GM19468 (cell line): ENCODE data around the gene CPM.
"Not testable (repeated sequence)": the region's sequence is repeated elsewhere in the genome, so short reads cannot be mapped to it uniquely, and the experiment has no call there.

ENCODE experiments used
- ATAC-seq: cut with Tn5 transposase; IDR thresholded peaks from one replicate; pipeline ENCODE4 v1.9.1; 2021; ENCODE audit warnings: mild to moderate bottlenecking, moderate library complexity, moderate number of reproducible peaks; ENCODE audit not compliant: unreplicated experiment; ENCODE audit errors: extremely low read depth

Gene CPM

GRCh38 chr12:68833508-68833907 is 99.5 kb downstream of the CPM start:
- ATAC-seq = no peak

- ATAC-seq = no peak
Measured at GRCh38 chr12:68832504-68832867, 100.5 kb downstream of the CPM start.

GRCh38 chr12:68831751-68832503 is 101.0 kb downstream of the CPM start:
- ATAC-seq = no peak

DNA sequence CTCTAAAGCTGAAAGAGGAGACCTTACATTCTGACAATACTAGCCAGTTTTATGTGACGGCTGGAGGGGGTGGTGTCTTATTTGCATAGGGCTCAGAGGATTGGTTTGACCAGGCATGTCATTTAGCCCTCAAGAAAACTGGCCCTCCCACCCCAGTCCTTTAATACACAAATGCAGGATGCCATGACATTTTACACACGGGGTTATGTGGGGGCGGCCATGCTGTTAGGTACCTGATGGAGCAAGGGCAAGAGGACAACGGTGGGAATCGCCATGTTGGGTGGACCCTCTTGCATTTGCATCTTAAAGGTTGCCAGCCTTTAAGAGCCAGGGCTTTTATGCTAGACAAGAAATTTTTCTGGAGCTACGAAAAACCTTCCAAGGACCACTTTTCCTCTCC is 101.7 kb downstream of the CPM start:
- ATAC-seq = no peak

DNA sequence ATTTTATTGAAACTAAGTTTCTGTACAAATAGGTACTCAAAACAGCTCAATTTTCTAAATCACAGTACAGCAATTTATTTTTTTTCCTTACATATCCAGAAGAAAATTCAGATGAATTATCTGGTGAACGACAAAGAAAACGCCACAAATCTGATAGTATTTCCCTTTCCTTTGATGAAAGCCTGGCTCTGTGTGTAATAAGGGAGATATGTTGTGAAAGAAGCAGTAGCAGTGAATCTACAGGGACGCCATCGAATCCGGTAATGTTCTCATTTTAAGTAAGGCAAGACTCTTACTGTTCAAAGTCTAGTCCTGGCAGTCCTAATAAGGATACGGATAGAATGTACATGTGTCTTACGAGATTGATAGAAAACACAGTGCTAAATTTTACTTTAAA is 104.3 kb downstream of the CPM start:
- no peak for ATAC-seq

- no peak for ATAC-seq
Measured at GRCh38 chr12:68827895-68828671, 104.9 kb downstream of the CPM start.

- ATAC-seq = no peak
Measured at GRCh38 chr12:68825569-68826217, 107.3 kb downstream of the CPM start.

DNA sequence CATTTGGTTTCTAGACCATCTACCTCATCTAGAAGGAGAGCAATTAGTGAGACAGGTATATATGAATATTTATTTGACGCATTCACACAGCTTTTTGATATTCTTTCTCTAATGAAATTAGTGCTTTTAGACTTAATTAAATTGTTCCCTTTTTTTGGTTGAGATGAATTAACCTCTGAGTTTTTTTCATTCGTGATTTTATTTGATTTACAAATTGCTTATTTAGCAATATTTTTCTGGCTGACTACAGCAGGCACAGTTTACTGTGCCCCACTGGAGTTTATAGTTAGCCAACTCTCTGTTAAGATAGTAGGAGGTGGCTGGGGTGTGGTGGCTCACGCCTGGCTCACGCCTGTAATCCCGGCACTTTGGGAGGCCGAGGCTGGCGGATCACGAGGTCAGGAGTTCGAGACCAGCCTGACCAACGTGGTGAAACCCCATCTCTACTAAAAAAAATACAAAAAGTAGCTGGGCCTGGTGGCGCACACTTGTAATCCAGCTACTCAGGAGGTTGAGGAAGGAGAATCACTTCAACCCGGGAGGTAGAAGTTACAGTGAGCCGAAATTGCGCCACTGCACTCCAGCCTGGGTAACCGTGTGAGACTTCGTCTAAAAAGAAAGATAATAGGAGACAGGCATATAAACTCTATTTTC is 108.2 kb downstream of the CPM start:
- ATAC-seq = no peak

- ATAC-seq = no peak
Measured at GRCh38 chr12:68824131-68824530, 108.8 kb downstream of the CPM start.

- no peak for ATAC-seq
Measured at GRCh38 chr12:68823696-68824095, 109.3 kb downstream of the CPM start.

DNA sequence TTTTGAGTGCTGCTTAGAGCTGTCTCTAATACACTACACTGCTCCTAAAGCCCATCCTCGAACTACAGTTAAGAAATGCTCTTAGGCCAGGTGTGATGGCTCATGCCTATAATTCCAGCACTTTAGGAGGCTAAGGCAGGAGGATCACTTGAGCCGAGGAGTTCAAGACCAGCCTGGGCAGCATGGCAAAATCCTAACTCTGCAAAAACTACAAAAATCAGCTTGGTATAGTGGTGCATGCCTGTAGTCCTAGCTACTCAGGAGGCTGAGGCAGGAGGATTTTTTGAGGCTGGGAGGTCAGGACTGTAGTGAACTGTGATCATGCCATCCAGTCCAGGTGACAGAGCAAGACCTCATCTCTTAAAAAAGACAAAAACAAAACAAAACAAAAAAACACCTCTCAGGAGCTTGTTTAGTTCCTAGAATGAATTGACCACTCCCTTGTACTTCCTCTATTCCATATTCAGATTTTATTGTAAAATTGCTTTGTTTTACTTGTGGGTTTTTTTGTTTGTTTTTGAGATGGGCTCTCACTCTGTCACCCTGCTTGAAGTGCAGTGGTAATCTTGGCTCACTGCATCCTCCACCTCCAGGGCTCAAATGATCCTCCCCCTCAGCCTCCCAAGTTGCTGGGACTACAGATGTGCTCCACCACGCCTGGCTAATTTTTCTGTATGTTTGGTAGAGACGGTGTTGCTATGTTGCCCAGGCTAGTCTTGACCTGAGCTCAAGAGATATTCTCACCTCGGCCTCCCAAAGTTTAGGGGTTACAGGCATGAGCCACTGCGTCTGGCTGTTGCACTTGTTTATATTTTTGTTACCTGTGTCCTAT is 111.4 kb downstream of the CPM start:
- ATAC-seq = no peak

DNA sequence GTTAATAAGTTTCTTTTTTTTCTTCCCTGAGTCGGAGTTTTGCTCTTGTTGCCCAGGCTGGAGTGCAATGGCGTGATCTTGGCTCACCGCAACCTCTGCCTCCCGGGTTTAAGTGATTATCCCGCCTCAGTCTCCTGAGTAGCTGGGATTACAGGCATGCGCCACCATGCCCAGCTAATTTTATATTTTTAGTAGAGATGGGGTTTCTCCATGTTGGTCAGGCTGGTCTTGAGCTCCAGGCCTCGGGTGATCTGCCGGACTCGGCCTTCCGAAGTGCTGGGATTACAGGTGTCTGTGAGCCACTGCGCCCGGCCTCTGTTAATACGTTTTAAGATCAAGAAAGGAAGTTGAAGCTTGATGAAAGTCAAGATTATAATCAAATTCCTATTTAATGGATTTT is 113.5 kb downstream of the CPM start:
- not testable (repeated sequence) for ATAC-seq

GRCh38 chr12:68815928-68816800 is 116.8 kb downstream of the CPM start:
- no peak for ATAC-seq

- ATAC-seq = no peak
Measured at GRCh38 chr12:68815232-68815927, 117.6 kb downstream of the CPM start.

- no peak for ATAC-seq
Measured at GRCh38 chr12:68814490-68815231, 118.3 kb downstream of the CPM start.

DNA sequence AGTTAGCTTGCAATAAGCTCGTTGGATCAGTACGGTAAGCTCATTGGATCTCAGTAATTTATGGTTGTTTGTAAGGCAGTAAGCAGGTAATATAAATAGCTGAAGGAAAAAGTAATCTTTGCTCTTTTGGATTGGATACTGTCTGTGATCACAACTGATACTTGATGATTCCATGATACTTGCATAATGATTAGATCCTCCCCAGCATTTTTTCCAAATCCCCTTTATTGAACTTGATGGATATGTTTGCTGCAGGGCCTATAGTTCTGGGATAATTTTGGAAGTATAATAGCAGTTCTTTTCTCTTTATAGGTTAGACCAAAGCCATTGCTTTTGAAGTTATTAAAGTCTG is 119.8 kb downstream of the CPM start:
- no peak for ATAC-seq

DNA sequence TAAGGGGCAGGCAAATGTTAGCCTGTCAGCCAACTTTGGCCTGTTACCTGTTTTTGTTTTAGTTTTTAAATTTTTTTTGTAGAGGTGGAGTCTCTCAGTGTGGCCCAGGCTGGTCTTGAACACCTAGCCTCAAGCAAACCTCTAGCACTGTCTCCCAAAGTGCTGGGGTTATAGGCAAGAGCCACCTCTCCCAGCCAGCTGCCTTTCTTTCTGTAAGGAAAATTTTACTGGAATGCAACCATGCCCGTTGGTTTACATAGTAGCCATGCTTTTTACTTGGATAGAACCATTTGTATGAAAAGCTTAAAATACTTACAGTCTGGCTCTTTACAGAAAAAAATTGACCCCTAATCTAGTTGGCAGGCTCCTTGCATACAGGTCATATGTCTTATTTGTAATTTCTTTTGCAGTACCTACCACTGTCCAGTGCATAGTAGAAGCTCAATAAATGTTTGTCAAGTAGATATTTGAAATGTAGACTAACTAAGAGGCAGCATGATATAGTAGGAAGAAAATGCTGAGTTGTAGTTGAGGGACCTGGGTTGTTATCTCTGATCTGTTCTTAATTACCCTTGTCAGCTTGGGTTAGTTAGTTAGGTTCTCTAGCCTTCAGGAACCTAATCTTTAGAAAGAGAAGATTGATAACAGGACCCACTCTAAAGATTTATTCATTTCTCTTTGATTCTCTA is 120.3 kb downstream of the CPM start:
- no peak for ATAC-seq
